ENCODE measurements around the gene XCL1.

- no peak for TF ChIP-seq POLR2A (IDR thresholded peaks at IDR 0.05; ENCODE audit: low read depth, low read length)
- no peak for TF ChIP-seq POLR2AphosphoS5 (IDR thresholded peaks at IDR 0.05; ENCODE audit: low read depth, low read length)
- TF ChIP-seq TAF1 (IDR thresholded peaks at IDR 0.05; ENCODE audit: borderline replicate concordance, low read depth, low read length): no peak
Measured at GRCh38 chr1:168608796-168609715, 32.7 kb downstream of the XCL1 start.
